DMS53 treated with DMSO at 0.1 percent for 48 hours (cell line): ENCODE measurements around the gene SH2D1B.
A peak's percentile ranks its signal among the peaks of the same experiment; 100 is the strongest.

Source experiments
- DNase-seq: peaks from one replicate; lab custom pipeline; 2025; ENCODE audit not compliant: unreplicated experiment; lab: John Stamatoyannopoulos, UW

SH2D1B gene

GRCh38 chr1:162398999-162399580 lies 12.8 kb downstream of the SH2D1B start:
- no peak for DNase-seq

GRCh38 chr1:162397943-162398560 lies 13.9 kb downstream of the SH2D1B start:
- no peak for DNase-seq

- no peak for DNase-seq
Measured at GRCh38 chr1:162397039-162397448, 14.9 kb downstream of the SH2D1B start.

GRCh38 chr1:162396201-162396906 lies 15.6 kb downstream of the SH2D1B start:
- no peak for DNase-seq

GRCh38 chr1:162391790-162392563 lies 20.0 kb downstream of the SH2D1B start:
- DNase-seq, result peak; percentile 21

GRCh38 chr1:162390396-162391185 lies 21.3 kb downstream of the SH2D1B start:
- no peak for DNase-seq

GRCh38 chr1:162389971-162390370 lies 22.0 kb downstream of the SH2D1B start:
- peak; percentile 1 for DNase-seq

GRCh38 chr1:162389021-162389818 lies 22.7 kb downstream of the SH2D1B start:
- DNase-seq, result peak; percentile 37

GRCh38 chr1:162388615-162389014 lies 23.3 kb downstream of the SH2D1B start:
- no peak for DNase-seq

GRCh38 chr1:162388083-162388594 lies 23.8 kb downstream of the SH2D1B start:
- no peak for DNase-seq

- DNase-seq, result no peak
Measured at GRCh38 chr1:162387226-162388082, 24.5 kb downstream of the SH2D1B start.

- no peak for DNase-seq
Measured at GRCh38 chr1:162386292-162387225, 25.4 kb downstream of the SH2D1B start.

GRCh38 chr1:162385702-162386101 lies 26.2 kb downstream of the SH2D1B start:
- DNase-seq, result no peak

- no peak for DNase-seq
Measured at GRCh38 chr1:162385280-162385623, 26.7 kb downstream of the SH2D1B start.

- DNase-seq, result no peak
Measured at GRCh38 chr1:162384601-162385279, 27.2 kb downstream of the SH2D1B start.

GRCh38 chr1:162384116-162384515 lies 27.8 kb downstream of the SH2D1B start:
- DNase-seq, result no peak

- DNase-seq, result no peak
Measured at GRCh38 chr1:162383516-162383915, 28.4 kb downstream of the SH2D1B start.
